Hepatocyte (in vitro differentiated cells): ENCODE data around the gene THAP12. TPM values are rescaled to one million over a fixed set of nuclear protein-coding genes. Genes with fewer than 3 reads are reported as not detected.

Experiments
- DNase-seq: peaks from one replicate; pipeline ENCODE4 v3.0.0-alpha.2; 2016; ENCODE audit warnings: low spot score
- H2AFZ ChIP-seq: fragments of 200-600 bp; sonication (generic); 2 replicates; pipeline ENCODE4 v1.6.0; 2016; ENCODE audit warnings: antibody characterized with exemption, mild to moderate bottlenecking
- H3K27ac ChIP-seq: fragments of 200-600 bp; sonication (generic); 2 replicates; pipeline ENCODE4 v1.5.1; 2016; ENCODE audit warnings: mild to moderate bottlenecking
- H3K27me3 ChIP-seq: fragments of 200-600 bp; sonication (generic); 2 replicates; pipeline ENCODE4 v1.6.1; 2016
- H3K36me3 ChIP-seq: fragments of 200-600 bp; sonication (generic); replicated peaks from 2 replicates; pipeline ENCODE4 v1.5.1; 2016; ENCODE audit warnings: low read depth; ENCODE audit not compliant: insufficient read depth
- H3K4me1 ChIP-seq: fragments of 200-600 bp; sonication (generic); 2 replicates; pipeline ENCODE4 v1.5.1; 2016; ENCODE audit warnings: mild to moderate bottlenecking, moderate library complexity; ENCODE audit not compliant: insufficient read depth
- H3K4me2 ChIP-seq: fragments of 200-600 bp; sonication (generic); 2 replicates; pipeline ENCODE4 v1.6.0; 2016
- H3K4me3 ChIP-seq: fragments of 200-600 bp; sonication (generic); 2 replicates; pipeline ENCODE4 v1.5.1; 2016; ENCODE audit warnings: mild to moderate bottlenecking
- H3K79me2 ChIP-seq: fragments of 200-600 bp; sonication (generic); 2 replicates; pipeline ENCODE4 v1.6.0; 2017; ENCODE audit warnings: mild to moderate bottlenecking
- H3K9me2 ChIP-seq: fragments of 200-600 bp; sonication (generic); replicated peaks from 2 replicates; pipeline ENCODE4 v1.6.0; 2017; ENCODE audit warnings: mild to moderate bottlenecking; ENCODE audit not compliant: insufficient read depth
- H3K9me3 ChIP-seq: fragments of 200-600 bp; sonication (generic); 2 replicates; pipeline ENCODE4 v1.5.1; 2016; ENCODE audit warnings: low read depth, mild to moderate bottlenecking
- H4K20me1 ChIP-seq: fragments of 200-600 bp; sonication (generic); 2 replicates; pipeline ENCODE4 v1.6.0; 2016; ENCODE audit warnings: mild to moderate bottlenecking; ENCODE audit not compliant: insufficient read depth, poor library complexity, severe bottlenecking
- CTCF ChIP-seq: fragments of 200-600 bp; sonication (generic); IDR thresholded peaks from 2 replicates; pipeline ENCODE4 v1.5.1; 2016; ENCODE audit warnings: antibody characterized with exemption, mild to moderate bottlenecking; ENCODE audit not compliant: poor library complexity
- EZH2 ChIP-seq: fragments of 200-600 bp; sonication (generic); IDR thresholded peaks from 2 replicates; pipeline ENCODE4 v1.6.1; 2016; ENCODE audit warnings: antibody characterized with exemption, mild to moderate bottlenecking, borderline replicate concordance
- EZH2phosphoT487 ChIP-seq: fragments of 200-600 bp; sonication (generic); IDR thresholded peaks from one replicate; pipeline ENCODE4 v1.6.1; 2018; ENCODE audit warnings: antibody characterized with exemption, mild to moderate bottlenecking, low read depth, moderate library complexity; ENCODE audit not compliant: unreplicated experiment, severe bottlenecking
- WGBS: methylation state at CpG from one replicate; pipeline ENCODE4 v1.1.6; 2016; ENCODE audit warnings: low lambda C conversion rate; ENCODE audit errors: missing lambda C conversion rate; 5-methylcytosine and 5-hydroxymethylcytosine counted together
- polyA plus RNA-seq: library from polyadenylated mRNA; unstranded; fragments of >200 nt; fragmentation: Nextera tagmentation; extraction: Ambion mirVana; gene quantifications from 2 replicates; pipeline ENCODE4 v1.2.1, GENCODE V29; 2016
- total RNA-seq: library from RNA; depleted of rRNA; stranded (reverse); fragments of >200 nt; gene quantifications from 2 replicates; pipeline ENCODE4 v1.2.3, GENCODE V29; 2014

THAP12 gene
- total and polyA plus RNA-seq, 2 experiments from 2014 or later, result 21.5 to 62.6 TPM

GRCh38 chr11:76391811-76392475 lies 11.0 kb upstream of the THAP12 start:
- H3K4me3 ChIP-seq, result no peak overlapping the region
- DNase-seq, result no peak
- H2AFZ ChIP-seq, result no peak overlapping the region
- no peak overlapping the region for H3K4me2 ChIP-seq
- H3K27ac ChIP-seq, result no peak overlapping the region
- H3K4me1 ChIP-seq, result no peaks in the 10 kb centered on the region
- 93% methylated on average over 7 of the region's 7 CpGs for WGBS
- H3K27me3 ChIP-seq, result no peaks in the 10 kb centered on the region
- H3K9me2 ChIP-seq, result no peaks in the 10 kb centered on the region
- no peaks in the 10 kb centered on the region for H3K9me3 ChIP-seq
- no peaks in the 10 kb centered on the region for H3K36me3 ChIP-seq
- TF ChIP-seq CTCF, result no peak
- no peak for TF ChIP-seq EZH2
- TF ChIP-seq EZH2phosphoT487, result no peak
- no peaks in the 10 kb centered on the region for H4K20me1 ChIP-seq
- H3K79me2 ChIP-seq, result no peaks in the 10 kb centered on the region

GRCh38 chr11:76391021-76391420 lies 10.1 kb upstream of the THAP12 start:
- no peaks in the 10 kb centered on the region for H3K9me2 ChIP-seq
- no peaks in the 10 kb centered on the region for H3K27me3 ChIP-seq
- no peaks in the 10 kb centered on the region for H3K9me3 ChIP-seq
- H3K4me1 ChIP-seq, result no peaks in the 10 kb centered on the region
- H3K79me2 ChIP-seq, result peaks cover 4% of the 10 kb centered on the region
- WGBS, result 70% methylated on average over 6 of the region's 6 CpGs
- TF ChIP-seq EZH2phosphoT487 (no peak), CTCF (no peak)
- no peak overlapping the region for H2AFZ ChIP-seq
- no peaks in the 10 kb centered on the region for H3K36me3 ChIP-seq
- no peak overlapping the region for H3K4me3 ChIP-seq
- H3K4me2 ChIP-seq, result no peak overlapping the region
- DNase-seq, result no peak
- no peak overlapping the region for H3K27ac ChIP-seq
- no peaks in the 10 kb centered on the region for H4K20me1 ChIP-seq

GRCh38 chr11:76388408-76388807 lies 7.5 kb upstream of the THAP12 start:
- Histone ChIP-seq H3K36me3 (no peaks in the 10 kb centered on the region), H2AFZ (no peak overlapping the region), H3K27ac (no peak overlapping the region), H3K9me2 (no peaks in the 10 kb centered on the region), H4K20me1 (no peaks in the 10 kb centered on the region), H3K27me3 (no peaks in the 10 kb centered on the region), H3K9me3 (no peaks in the 10 kb centered on the region), H3K4me1 (peaks cover 7% of the 10 kb centered on the region), H3K79me2 (peaks cover 9% of the 10 kb centered on the region), H3K4me3 (no peak overlapping the region), H3K4me2 (no peak overlapping the region)
- TF ChIP-seq EZH2 (no peak), EZH2phosphoT487 (no peak), CTCF (no peak)
- 91% methylated on average over 2 of the region's 2 CpGs for WGBS
- DNase-seq, result no peak
